DMS 273 (cell line): ENCODE data around the gene ANKRD6.
A peak's percentile ranks its signal among the peaks of the same experiment; 100 is the strongest.

Experiments used
- DNase-seq: peaks from one replicate; lab custom pipeline; 2025; ENCODE audit not compliant: unreplicated experiment; lab: John Stamatoyannopoulos, UW

The ANKRD6 gene

DNA sequence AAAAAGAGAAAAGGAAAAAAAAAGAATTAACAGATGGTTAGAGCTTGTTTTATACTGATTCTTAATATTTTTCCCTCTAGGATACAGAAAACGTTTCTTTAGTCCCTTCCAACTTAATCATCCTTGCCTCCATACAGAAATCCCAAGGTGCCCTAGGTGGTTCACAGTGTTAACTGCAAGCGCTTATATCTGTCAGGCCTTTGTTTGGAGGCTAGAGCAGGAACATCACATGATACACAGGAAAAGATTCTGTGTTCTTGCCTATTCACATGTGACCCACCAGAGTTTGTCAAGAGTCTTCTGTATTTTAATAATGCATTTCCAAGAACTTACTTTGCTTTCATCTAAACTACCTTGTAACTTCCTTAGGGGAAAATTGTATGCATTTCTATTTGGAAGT lies 31.3 kb downstream of the ANKRD6 start:
- DNase-seq: no peak

DNA sequence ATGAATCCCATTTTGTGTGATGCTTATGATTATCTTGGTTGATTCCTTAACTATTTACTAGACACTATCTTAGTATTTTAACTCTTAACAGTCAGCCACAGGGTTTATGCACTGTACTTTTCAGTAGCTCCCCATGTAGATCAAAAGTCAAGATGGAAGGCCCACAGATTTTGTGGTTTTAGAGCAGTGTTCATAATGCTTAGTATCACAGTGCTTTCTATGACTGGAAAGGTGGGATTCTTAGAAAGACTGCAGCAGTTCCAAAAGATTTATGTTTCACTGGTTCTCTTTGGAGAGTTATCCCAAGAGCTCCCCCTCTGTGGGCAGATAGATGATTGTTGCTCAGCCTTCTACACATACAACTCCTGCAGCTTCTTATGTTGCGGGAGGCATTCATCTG lies 34.5 kb downstream of the ANKRD6 start:
- no peak for DNase-seq

DNA sequence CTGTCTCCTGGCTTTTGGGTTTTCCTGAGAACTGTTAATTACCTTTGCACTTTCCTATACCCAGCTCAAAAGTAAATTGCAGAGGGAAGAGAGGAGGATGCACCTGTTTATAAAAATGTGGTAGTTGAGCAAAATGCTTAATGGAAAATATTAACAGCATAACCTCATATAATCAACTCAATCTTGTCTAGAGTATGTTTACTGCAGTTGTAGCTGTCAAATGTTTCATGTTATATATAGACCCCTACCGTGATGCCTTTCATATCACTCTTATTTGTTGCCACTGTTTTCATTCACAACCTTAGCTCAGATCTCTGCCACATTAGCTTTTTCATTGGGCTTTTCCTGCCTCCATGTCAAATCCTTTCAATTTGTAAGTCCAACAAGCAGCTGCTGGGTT lies 36.0 kb downstream of the ANKRD6 start:
- no peak for DNase-seq

DNA sequence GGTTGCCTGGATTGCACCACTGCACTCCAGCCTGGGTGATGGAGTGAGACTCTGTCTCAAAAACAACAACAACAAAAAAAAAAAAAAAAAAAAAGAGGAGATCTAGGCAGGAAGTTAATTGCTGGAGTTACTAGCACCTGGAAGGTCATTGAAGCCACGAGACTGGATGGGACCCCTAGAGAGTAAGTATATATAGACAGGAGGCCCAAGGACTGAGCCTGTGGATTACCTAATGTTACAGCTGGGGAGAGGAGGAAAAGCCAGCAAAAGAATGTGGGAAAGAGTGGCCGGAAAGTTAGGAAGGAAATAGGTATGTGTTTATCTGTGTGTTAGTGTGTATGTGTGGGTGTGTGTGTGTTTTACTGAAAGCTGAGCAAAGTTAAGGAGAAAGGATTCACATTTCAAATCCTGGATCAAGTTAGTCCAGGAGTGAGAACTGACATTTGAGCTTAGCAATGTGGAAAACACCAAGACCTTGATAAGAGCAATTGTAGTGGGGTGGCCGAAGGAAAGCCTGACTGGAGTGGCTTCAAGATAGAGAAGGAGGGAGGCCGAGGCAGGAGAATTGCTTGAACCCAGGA lies 38.4 kb downstream of the ANKRD6 start:
- no peak for DNase-seq

DNA sequence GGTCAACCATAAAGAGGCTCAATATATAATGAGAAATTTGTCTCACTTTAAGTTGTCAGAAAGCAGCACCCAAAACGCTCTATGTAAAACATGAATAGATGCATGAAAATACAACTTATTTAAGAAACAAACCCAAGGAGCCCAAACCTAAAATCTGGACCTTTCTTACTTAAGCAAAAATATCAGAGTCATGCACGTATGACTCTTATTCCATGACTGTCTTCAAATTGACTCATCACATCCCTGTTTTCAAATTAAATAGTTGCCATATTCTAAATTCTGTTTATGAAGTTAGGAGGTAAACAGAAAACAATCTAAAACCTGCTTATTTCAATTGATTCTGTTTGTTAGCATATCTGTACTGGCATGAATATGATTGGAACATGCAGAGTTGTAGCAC lies 42.1 kb downstream of the ANKRD6 start:
- no peak for DNase-seq

DNA sequence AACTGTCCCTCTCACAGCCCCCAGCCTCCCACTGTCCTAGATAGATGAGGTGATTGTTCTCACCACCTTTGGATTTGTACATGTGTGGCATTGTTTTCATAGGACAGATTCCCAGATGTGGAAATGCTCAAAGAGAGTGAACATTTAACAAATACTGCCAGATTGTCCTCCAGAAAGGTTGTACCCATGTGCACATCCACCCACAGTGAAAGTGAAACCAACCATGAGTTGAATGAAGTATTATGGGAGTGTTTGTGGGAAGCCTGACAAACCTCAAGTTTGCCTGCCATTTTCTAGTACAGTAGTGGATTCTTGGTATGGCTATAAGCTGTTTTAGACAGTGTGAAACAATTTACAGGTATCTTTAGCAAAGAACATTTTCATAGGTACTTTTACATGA lies 42.7 kb downstream of the ANKRD6 start:
- DNase-seq: no peak

DNA sequence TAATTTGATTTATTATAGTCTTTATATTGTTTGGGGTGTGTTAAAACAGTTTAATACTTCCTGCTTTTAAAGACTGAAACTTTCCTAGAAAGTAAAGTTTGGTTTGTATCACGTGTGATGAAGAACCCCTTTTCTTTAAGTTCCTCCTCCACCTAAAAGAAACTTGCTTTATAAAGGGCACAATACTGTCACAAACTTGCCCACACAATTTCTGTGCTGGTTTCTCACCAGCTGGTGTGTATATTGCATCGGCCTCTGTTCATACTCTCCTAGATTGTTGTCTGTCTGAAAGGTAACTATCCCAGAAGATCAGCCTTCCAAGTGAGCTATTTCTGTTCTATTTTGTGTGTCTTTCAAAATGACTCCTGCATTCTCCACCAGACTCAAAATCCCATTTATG lies 46.9 kb downstream of the ANKRD6 start:
- DNase-seq: no peak

DNA sequence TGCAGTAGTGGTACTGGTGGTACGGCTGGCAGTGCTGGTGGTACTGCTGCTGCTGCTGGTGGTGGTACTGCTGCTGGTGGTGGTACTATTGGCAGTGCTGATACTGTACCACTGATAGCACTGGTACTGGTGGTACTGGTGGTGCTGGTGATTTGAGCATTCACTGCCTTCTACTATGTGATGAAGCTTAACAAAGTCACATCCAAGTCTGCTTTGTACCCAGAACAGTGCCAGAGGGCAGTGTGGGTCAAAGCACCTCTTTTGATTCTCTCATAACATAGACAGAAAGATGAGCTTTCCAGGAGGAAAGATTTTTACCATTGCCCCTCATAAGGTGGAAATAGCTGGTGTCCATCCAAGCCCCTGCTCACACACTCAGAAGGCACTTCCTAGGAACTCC lies 48.7 kb downstream of the ANKRD6 start:
- no peak for DNase-seq

DNA sequence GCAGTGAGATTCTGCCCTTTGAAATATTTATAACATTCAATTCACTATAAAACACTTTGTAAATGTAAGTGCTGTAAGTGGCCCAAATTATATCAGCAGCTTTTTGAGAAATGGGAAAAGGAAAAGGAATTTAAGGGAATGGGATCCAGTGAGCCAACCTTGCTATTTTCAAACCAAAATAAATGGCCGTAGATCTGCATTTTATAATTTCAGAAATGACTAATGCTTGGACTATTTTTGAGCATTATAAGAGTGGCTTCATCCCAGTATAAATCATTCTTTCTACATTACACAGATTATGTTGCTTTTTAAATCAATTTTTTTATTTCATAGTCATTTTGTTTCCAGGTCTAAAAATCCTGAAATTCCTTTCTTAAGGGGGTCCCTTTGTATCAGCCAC lies 49.2 kb downstream of the ANKRD6 start:
- no peak for DNase-seq

DNA sequence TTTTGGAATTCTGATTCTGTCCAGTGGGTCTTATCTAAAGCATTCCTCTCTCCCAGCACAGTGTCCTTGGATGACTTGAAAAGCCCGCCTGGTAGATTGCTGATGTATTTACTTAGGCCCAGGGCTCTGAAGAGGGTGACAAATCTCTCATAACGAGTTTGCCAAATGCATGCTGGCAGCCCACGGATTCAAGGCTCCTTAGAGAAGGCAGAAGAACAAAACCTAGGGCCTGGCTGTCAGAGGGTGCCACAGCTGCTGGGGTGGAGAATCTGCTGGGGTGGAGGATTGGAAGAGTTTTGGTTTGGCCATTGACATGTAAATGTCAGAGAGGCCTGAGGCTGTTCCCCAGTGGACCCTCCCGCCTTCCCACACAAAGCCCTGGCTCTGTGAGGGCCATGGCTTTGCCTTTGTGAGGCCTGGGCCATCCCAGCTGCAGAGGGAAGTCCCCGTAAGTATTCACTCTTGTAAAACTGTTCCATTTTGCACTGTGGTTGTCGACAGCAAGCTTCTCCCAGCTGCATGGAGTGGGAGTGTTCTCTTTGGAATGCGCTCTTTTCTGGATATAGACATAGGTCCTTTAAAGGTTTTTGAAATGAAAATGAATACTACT lies 50.3 kb downstream of the ANKRD6 start:
- no peak for DNase-seq

DNA sequence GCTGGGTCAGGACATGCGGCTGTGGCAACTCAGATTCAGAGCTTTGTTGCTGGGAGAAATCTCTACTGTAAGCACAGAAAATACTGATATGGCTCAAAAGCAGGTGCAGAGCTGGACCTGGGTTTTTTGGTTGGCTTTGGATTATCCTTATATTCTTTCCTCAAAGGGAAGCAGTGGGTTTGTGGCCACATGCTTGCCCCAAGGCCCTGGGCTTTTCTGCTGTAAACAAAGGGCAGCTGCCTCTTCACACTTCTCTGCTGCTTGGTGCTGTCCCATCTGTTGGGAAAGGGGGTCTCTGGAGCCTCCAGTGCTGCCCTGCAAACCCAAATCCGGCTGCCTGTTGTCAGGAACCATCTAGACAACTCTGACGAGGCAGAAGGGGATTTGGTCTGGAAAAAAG lies 52.4 kb downstream of the ANKRD6 start:
- peak; percentile 26 for DNase-seq

DNA sequence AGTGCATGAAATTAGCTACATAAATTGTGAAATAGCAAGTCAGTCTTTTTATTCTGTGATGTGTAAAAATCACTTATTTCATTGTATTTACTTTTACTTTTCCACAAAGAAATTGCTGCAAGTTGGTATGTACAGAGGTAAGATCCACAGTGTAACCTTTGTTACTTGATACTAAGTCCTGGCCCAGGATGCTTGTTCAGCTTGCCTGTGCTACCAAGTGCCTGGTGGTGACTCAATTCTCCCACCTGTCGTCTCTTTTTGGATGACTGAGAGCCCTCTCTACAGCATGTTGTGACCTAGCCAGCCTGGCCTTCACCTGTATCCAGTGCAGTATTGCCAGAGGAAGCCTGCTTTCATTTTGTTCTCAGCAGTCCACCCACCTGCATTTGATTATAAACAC lies 54.9 kb downstream of the ANKRD6 start:
- peak; percentile 6 for DNase-seq

DNA sequence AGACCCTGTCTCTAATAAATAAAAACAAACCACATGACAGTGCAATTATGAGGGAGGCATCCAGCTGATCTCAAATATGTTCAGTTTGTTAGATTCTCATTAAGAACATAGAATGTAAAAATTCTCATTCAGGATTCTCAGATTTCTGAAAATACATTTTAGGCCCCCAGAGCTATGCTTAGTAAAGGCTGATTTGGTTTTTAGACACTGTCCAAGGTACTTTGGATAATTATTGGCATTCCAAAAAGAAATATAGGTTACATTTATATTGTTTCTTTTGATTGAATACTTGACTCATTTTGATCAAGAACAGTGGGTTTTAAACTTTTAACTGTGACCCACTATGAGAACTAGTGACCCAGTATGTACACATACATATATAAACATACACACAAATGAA lies 55.5 kb downstream of the ANKRD6 start:
- no peak for DNase-seq

DNA sequence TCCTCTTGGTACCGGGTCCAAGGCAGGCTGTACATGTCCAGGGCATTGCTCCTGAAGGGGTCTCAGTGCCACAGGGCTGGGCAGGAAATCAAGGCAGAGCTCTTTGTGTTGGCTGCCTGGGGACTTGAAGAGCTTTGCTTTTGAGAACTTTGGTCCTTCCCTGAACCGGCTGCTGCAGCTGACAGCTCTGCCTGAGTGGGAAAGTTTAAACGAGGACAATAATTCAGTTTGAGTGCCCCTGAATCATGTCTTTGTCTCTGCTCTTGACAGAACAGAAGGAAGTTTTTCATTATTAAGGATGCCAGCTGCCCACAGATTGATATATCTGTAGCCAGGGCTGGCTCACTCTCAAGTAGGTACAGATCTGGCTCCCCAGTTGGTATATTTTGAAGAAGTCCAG lies 56.1 kb downstream of the ANKRD6 start:
- no peak for DNase-seq

DNA sequence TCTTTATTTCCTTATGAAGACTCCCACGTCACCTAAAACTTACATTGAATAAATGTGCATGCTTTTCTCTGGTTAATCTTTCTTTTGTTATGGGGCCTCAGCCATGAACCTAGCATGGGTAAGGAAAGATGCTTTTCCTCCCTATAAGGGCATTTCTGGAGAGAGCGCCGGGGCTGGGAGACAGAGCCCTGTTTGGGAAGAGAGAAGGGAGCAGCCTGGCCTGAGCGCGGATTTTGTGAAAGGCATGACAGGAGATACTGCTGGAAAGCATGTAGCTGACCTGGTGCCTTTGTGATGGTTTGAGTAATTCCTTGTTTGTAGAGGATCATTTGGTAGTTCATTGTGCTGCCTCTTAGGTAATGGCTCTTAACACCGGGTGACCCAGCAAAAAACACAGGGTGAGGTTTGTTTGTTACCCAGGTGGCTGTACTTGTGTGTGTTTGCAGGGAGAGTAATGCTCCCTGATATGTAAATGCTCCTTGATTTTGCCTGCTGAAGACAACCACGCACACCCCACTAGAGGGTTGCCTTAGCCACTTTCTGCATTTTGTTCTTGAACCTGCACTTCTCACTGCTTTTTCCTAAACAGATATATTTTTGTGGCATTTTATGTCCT lies 59.2 kb downstream of the ANKRD6 start:
- no peak for DNase-seq

DNA sequence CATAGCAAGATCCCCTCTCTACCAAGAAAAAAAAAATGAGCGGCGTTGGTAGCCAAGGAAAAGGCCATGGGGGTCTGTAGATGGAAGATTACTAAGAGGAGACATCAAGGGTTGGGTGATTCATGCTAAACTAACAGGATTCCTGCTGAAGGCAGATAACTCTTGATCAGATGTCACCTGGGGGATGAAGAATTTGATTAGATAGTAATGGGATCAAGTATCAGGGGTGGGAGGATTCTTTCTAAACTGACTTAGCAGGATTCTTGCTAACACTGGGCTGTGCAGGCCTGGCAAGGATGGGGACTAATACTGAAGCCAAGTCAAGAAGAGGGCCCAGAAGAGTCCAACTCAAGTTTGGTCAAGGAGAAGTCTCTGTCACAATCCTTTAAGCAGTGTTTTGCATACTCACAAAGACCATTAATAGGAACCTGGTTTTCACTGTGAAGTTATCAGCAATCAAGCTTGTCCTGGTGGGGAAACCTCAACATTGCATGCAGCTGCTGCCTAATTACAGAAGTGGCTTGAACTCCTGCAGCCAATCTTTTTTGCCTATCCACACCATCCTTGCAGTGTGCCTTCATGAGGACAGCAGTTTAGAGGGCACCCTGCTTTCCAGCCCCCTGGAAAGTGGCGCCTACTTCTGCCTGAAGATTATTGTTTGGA lies 61.3 kb downstream of the ANKRD6 start:
- DNase-seq: peak; percentile 31

DNA sequence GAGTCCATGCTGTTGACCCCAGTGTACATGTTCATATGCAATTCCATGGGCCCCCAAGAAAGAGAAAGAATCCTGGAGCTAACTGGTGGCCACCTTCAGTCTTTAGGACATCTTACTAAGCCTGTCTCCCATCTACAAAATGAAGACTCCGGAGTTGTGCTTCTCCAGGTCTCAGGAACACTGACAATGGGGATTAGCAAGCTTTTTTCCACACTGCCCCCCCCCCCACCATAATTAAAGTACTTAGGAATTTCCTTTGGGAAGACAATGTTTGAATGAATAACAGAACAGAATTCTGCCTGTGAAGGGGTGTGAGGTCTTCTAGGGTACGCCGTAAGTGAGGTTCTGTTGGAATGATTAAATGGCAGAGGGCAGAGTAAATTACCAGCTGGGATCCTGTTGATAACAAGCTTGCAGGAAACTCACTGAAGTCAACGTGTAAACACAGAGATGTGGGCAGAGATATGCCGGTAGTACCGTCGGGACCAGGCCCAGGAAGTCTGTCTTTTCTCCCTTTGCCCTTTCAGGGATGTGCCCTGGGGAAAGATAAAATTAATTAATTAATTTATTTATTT lies 63.1 kb downstream of the ANKRD6 start:
- no peak for DNase-seq

DNA sequence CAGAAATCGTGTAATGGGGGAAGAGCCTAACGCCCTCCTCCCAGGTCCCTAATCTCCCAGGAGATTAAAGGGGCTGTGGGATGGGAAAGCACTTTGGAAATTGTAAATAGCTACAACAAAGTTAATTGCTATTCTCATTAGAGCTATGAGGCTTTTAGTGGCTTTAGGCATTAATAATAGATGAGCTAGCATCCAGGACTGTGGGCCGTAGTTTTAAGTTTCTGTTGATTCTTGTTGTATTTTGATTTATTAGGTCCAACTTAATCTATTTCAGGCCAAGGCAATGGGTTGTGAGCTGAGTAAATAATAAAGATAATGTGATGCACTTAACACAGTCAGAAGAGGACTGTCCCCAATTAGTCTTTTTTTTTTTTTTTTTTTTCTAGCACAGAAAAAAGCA lies 67.7 kb downstream of the ANKRD6 start:
- no peak for DNase-seq

DNA sequence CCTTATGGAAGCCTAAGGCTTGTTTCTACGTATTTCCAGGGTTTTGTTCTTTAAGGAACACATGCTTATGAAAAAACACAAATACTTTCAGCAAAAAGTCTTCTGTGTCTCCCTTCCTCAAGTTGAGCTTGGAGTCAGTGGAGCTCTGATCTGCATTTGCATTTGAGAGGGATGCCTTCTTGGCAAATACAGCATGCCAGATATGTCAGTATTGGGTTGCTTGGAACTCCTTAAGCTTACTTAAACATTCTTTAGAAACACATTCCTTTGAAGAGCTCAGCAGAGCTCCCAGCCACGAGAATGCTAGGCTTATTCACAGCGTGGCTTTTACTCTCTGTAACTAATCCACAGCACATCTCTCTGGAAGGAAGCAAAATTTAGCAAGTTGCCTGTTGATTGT lies 68.3 kb downstream of the ANKRD6 start:
- DNase-seq: no peak

DNA sequence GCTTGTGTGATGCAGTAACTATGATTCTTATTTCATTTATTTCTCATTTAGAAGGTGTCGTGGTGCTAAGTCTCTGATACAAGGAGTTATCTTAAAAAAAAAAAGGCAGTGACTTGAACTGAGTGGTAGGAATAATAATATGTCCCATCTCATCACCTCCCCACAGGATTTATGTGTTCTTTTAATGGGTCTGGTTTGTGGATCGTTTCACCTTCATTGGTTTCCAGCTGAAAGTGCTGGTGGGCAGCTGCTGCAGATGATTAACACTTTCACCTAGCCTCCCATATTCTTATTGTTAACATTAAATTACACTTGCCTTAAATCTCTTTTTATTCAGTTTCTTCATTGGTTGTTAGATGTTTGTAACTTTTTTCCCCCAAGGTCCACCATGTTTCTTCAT lies 68.8 kb downstream of the ANKRD6 start:
- no peak for DNase-seq

DNA sequence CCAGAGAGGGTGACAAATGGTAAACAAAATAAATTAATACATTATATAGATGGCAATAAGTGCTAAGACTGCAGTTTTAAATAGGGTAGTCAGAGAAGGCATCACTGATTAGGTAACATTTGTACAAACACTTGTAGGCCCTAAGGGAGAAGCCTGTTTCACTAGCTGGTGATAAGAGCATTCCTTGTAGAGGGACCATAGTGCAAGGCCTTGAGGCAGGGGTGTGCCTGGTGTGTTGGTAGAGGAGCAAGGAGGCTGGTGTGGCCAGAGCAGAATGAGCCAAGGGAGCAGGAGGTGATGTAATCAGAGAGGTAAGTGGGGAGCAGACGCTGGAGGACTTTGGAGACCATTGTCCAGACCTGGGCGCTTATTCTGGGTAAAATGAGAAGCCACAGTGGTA lies 70.7 kb downstream of the ANKRD6 start:
- no peak for DNase-seq

DNA sequence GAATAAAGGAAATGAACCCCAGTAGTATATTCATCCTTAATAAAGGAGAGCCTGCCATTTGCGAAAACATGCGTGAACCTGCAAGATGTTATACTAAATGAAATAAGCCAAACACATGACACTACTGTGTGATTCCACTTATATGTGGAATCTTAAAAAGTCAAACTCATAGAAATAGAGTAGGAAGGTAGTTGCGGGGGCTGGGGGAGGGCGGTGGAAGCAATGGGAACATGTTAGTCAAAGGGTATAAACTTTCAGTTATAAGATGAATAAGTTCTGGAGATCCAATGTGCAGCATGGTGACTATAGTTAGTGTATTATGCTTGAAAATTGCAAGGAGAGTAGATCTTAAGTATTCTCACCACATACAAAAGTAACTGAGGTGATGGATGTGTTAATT lies 72.9 kb downstream of the ANKRD6 start:
- no peak for DNase-seq
